ENCODE results near the gene TMEM181.

DNA sequence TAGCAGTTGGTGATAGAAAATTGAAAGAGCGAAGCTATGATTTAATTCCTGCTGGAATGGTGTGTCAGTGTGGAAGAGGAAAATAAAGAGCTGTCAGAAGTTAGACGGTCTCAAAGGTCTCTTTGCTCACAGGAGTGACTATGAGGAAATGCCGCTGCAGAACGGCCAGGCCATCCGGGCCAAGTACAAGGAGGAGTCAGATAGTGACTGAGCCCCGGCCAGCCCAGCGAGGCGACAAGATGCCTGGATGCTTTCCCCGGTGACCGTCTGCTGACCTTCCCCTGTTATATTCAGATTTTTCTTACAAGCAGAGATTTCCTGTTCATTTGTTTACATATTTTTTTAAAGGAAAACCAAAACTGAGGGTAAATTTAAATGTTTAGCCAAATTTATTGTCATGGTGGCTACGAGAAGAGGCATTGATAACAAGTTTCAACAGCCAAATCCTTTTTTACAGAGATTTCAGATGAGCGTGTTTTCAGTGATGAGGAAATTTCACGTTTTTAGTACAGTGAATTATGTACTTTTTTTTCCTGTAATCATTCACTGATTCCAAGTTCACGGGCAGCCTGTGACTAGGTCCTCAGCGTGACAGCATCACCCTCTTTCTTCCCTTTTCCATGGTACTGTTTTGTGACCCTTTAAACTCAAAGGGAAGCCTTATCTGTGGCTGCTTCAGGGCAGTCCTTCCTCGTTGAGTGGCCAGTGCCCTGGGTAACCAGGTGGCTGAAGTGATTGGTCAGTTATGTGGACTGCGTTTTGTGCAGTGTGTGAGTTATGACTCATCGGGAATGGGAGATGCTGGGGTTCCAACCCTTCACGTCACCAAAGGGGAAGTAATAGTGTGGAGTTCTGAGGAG lies 72.0 kb downstream of the TMEM181 start:
- TF ChIP-seq, protein P1, sequence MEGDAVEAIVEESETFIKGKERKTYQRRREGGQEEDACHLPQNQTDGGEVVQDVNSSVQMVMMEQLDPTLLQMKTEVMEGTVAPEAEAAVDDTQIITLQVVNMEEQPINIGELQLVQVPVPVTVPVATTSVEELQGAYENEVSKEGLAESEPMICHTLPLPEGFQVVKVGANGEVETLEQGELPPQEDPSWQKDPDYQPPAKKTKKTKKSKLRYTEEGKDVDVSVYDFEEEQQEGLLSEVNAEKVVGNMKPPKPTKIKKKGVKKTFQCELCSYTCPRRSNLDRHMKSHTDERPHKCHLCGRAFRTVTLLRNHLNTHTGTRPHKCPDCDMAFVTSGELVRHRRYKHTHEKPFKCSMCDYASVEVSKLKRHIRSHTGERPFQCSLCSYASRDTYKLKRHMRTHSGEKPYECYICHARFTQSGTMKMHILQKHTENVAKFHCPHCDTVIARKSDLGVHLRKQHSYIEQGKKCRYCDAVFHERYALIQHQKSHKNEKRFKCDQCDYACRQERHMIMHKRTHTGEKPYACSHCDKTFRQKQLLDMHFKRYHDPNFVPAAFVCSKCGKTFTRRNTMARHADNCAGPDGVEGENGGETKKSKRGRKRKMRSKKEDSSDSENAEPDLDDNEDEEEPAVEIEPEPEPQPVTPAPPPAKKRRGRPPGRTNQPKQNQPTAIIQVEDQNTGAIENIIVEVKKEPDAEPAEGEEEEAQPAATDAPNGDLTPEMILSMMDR (IDR thresholded peaks at IDR 0.05): no peak
- TF ChIP-seq POLR2A (IDR thresholded peaks at IDR 0.05; ENCODE audit: low read depth): no peak

All from esophagus muscularis mucosa (tissue), 3 donors.